ENCODE results near the gene CLDND1. TPM values are rescaled to one million over a fixed set of nuclear protein-coding genes. Genes with fewer than 3 reads are reported as not detected.

Gene CLDND1
- total RNA-seq, 2 experiments from 2014 or later: 514 to 528 TPM

DNA sequence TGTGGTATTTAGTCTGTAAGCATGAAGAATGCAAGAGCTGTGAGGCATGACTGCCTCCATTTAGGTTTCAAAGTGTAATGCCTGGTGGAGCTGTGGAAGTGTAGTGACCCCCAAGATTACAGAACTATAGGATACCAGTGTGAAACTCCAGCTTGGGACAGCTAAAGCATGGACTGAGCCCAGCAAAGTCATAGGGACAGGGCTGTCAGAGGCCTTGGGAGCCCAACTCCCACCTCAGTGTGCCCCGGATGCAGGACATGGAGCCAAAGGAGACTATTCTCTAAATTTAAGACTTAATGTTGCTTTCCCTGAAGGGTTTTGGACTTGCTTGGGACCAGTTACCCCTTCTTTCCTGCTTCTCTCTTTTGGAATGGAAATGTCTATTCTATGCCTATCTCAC lies 19.9 kb upstream of the CLDND1 start:
- Mint-ChIP-seq H3K36me3 (peaks cover 33% of the 10 kb centered on the region), H3K4me1 (peaks cover 69% of the 10 kb centered on the region), H3K9me3 (ENCODE audit: low read depth) (no peaks in the 10 kb centered on the region), H3K27ac (peak overlapping the region; percentile 65), H3K4me3 (no peak overlapping the region), H3K27me3 (no peaks in the 10 kb centered on the region)
- CTCF ChIA-PET: interaction anchor here (2.0 to 2.5 kb wide), 2 partner anchors 10 to 15 kb away, joined by 5 to 16 read pairs; no protein-coding TSS in a partner anchor
- DNase-seq (no peak), ATAC-seq (no peak)

DNA sequence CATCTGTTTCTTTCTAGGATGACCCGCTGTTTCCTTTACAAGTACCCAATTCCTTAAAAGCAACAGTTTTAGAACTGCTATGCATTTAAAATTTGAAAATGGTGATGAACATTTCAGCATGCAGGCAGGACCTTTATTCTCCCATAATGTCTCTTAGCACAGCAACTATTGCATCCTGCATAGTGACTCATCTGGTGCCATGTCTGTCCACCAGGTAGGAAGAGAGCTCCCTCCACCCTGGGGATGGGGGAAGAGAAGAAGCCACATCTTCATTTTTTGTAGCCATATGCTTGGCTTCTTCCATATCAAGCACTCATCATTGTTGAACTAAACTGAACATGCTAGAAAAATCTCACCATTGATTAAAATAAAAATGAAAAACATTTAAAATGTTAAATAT lies 19.0 kb upstream of the CLDND1 start:
- CTCF ChIA-PET: interaction anchor here (1.2 to 2.5 kb wide), 3 partner anchors 10 to 16 kb away, joined by 5 to 16 read pairs (median 8); no protein-coding TSS in a partner anchor
- Mint-ChIP-seq H3K27me3 (no peaks in the 10 kb centered on the region), H3K27ac (peak overlapping the region; percentile 95), H3K9me3 (ENCODE audit: low read depth) (no peaks in the 10 kb centered on the region), H3K4me3 (no peak overlapping the region), H3K4me1 (peaks cover 74% of the 10 kb centered on the region), H3K36me3 (peaks cover 40% of the 10 kb centered on the region)
- ATAC-seq (no peak), DNase-seq (no peak)

DNA sequence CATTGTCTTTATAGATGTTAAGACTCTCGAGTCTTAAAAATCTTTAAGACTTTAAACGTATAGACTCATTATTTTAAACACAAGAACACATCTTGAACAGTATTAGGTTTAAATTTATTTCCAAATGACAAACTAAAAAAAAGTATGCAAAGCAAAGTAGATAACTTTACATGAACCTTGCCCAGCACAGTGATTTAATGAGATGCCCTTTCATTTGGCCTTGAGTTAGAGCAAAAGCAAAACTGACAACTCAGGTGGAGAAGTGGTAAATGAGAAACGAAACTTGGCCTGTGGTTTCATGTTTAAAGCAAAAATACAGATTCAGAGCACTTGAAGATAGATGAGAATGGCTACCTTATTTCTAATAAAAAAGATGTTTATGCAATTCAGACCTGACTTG lies 17.6 kb upstream of the CLDND1 start:
- H3K4me1 Mint-ChIP-seq: peaks cover 73% of the 10 kb centered on the region
- DNase-seq (no peak), ATAC-seq (peak; percentile 53)
- peak overlapping the region; percentile 94 for H3K27ac Mint-ChIP-seq
- no peaks in the 10 kb centered on the region for H3K9me3 Mint-ChIP-seq (ENCODE audit: low read depth)
- peaks cover 43% of the 10 kb centered on the region for H3K36me3 Mint-ChIP-seq
- H3K4me3 Mint-ChIP-seq: peak overlapping the region; percentile 52
- no peaks in the 10 kb centered on the region for H3K27me3 Mint-ChIP-seq
- CTCF ChIA-PET: interaction anchor here (1.3 to 2.5 kb wide), 5 partner anchors 10 to 25 kb away, joined by 3 to 16 read pairs (median 5); no protein-coding TSS in a partner anchor

DNA sequence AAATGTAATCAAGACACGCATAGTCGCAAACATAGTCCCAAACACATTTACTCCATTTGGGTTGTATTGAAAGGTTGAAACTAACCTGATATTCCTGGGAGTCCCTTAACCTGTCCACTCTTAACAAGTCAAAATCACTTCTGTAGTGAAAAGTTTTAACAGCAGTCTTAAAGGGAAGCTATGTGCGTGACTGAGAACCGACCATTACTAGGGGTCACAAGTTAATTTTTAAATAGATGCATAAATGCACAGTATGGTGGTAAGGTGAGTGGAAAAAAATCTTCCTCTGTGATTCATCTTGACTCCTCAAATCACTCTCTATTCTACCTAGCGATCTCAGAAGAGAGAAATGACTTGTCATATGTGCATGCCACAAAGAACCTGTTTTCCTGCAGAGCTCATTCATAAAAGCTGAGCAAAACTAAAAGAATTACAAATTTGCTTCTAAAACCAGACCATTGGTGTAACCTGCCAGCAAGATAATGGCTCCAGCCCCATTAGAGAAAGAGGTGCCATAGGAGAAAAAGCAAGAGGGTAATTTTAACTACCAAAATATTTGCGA lies 13.8 kb upstream of the CLDND1 start:
- H3K4me1 Mint-ChIP-seq: peaks cover 61% of the 10 kb centered on the region
- H3K36me3 Mint-ChIP-seq: peaks cover 52% of the 10 kb centered on the region
- H3K9me3 Mint-ChIP-seq (ENCODE audit: low read depth): no peaks in the 10 kb centered on the region
- CTCF ChIA-PET: interaction anchor here (0.8 to 2.2 kb wide), 11 partner anchors 9 to 60 kb away, joined by 3 to 9 read pairs (median 4); partner anchors contain the start of gene CLDND1
- no peaks in the 10 kb centered on the region for H3K27me3 Mint-ChIP-seq
- H3K4me3 Mint-ChIP-seq: peak overlapping the region; percentile 75
- ATAC-seq: peak; percentile 72
- peak overlapping the region; percentile 93 for H3K27ac Mint-ChIP-seq
- DNase-seq: no peak

DNA sequence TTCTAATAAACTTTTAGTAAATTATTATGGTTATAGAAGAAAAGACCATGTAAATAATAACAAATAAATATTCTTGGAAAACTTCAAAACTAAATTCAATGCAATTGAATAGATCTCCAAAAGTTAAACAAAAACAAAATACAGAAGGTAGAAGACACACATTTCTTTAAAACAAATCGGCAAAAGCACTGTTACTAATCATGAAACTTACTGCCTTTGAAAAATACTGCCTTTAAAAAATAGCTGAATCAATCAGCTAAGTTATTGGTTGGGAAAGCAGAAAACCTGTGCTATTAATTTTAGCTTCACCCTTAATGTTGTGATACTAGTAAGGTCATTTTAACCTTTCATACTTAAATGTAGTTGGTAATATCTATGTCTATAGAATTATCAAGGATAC lies 12.0 kb upstream of the CLDND1 start:
- no peaks in the 10 kb centered on the region for H3K27me3 Mint-ChIP-seq
- no peaks in the 10 kb centered on the region for H3K9me3 Mint-ChIP-seq (ENCODE audit: low read depth)
- DNase-seq (no peak), ATAC-seq (no peak)
- CTCF ChIA-PET: interaction anchor here (1.5 kb wide), 1 partner anchor 12 kb away, joined by 4 read pairs; no protein-coding TSS in a partner anchor
- peaks cover 63% of the 10 kb centered on the region for H3K4me1 Mint-ChIP-seq
- H3K4me3 Mint-ChIP-seq: peak overlapping the region; percentile 70
- peak overlapping the region; percentile 81 for H3K27ac Mint-ChIP-seq
- H3K36me3 Mint-ChIP-seq: peaks cover 66% of the 10 kb centered on the region

DNA sequence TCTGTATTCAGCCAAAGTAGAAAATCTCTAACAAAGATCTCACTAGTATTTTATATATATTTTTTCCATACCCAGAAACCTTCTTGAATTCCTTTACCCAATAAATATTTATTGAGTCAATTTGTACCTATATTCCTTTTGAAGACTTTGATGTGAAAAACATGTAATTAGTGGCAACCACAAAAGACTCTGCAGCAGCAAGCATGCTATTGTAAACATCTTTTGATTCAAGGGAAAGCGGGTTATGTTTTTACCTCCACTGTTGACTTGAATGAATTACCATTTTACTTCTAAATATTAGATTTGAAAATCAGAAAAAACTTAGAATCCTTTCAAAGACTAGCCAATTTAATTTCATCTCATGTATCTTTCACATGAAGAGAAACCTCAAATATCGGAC lies 11.5 kb upstream of the CLDND1 start:
- DNase-seq (no peak), ATAC-seq (no peak)
- Mint-ChIP-seq H3K36me3 (peaks cover 67% of the 10 kb centered on the region), H3K4me1 (peaks cover 62% of the 10 kb centered on the region), H3K4me3 (peak overlapping the region; percentile 84), H3K9me3 (ENCODE audit: low read depth) (no peaks in the 10 kb centered on the region), H3K27ac (peak overlapping the region; percentile 88), H3K27me3 (no peaks in the 10 kb centered on the region)
- CTCF ChIA-PET: interaction anchor here (1.5 kb wide), 1 partner anchor 12 kb away, joined by 4 read pairs; no protein-coding TSS in a partner anchor

DNA sequence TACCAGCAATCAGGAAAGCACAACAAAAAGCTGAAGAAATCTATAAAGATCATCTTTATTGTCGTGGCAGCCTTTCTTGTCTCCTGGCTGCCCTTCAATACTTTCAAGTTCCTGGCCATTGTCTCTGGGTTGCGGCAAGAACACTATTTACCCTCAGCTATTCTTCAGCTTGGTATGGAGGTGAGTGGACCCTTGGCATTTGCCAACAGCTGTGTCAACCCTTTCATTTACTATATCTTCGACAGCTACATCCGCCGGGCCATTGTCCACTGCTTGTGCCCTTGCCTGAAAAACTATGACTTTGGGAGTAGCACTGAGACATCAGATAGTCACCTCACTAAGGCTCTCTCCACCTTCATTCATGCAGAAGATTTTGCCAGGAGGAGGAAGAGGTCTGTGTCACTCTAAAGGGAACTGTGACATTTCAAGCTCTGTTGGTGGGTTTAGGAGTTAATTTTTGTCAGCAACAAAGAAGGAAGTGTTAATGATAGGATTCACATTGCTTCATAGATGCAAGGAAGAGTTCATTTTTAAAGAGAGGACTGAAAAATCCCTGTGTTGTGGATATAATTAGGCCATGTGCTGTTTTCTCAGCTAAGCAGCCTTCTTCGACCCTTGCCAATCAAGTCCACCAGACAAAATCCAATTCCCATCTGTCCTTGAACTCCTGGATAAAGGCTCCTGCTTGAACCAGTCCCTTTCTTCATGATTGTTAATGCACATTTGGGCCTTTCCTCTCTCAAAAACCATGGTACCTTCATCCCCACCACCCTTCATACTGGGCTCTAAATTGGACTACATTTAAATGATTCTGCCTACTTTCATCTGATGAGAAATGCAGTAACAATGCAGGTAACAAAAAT lies 10.2 kb upstream of the CLDND1 start:
- ATAC-seq (peak; percentile 11), DNase-seq (no peak)
- CTCF ChIA-PET: interaction anchor here (1.0 to 2.2 kb wide), 7 partner anchors 10 to 41 kb away, joined by 3 to 9 read pairs (median 5); partner anchors contain the start of gene CLDND1
- Mint-ChIP-seq H3K36me3 (peaks cover 69% of the 10 kb centered on the region), H3K4me3 (peak overlapping the region; percentile 84), H3K27me3 (no peaks in the 10 kb centered on the region), H3K27ac (peak overlapping the region; percentile 88), H3K9me3 (ENCODE audit: low read depth) (no peaks in the 10 kb centered on the region), H3K4me1 (peaks cover 63% of the 10 kb centered on the region)

DNA sequence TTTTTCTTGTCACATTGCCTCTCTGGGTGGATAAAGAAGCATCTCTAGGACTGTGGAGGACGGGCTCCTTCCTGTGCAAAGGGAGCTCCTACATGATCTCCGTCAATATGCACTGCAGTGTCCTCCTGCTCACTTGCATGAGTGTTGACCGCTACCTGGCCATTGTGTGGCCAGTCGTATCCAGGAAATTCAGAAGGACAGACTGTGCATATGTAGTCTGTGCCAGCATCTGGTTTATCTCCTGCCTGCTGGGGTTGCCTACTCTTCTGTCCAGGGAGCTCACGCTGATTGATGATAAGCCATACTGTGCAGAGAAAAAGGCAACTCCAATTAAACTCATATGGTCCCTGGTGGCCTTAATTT lies 9.6 kb upstream of the CLDND1 start:
- CTCF ChIA-PET: interaction anchor here (1.0 to 2.2 kb wide), 6 partner anchors 9 to 42 kb away, joined by 3 to 9 read pairs (median 6); partner anchors contain the start of gene CLDND1
- H3K9me3 Mint-ChIP-seq (ENCODE audit: low read depth): no peaks in the 10 kb centered on the region
- peak overlapping the region; percentile 84 for H3K4me3 Mint-ChIP-seq
- H3K27me3 Mint-ChIP-seq: no peaks in the 10 kb centered on the region
- ATAC-seq (peak; percentile 7), DNase-seq (no peak)
- H3K27ac Mint-ChIP-seq: peak overlapping the region; percentile 88
- H3K36me3 Mint-ChIP-seq: peaks cover 72% of the 10 kb centered on the region
- H3K4me1 Mint-ChIP-seq: peaks cover 66% of the 10 kb centered on the region

DNA sequence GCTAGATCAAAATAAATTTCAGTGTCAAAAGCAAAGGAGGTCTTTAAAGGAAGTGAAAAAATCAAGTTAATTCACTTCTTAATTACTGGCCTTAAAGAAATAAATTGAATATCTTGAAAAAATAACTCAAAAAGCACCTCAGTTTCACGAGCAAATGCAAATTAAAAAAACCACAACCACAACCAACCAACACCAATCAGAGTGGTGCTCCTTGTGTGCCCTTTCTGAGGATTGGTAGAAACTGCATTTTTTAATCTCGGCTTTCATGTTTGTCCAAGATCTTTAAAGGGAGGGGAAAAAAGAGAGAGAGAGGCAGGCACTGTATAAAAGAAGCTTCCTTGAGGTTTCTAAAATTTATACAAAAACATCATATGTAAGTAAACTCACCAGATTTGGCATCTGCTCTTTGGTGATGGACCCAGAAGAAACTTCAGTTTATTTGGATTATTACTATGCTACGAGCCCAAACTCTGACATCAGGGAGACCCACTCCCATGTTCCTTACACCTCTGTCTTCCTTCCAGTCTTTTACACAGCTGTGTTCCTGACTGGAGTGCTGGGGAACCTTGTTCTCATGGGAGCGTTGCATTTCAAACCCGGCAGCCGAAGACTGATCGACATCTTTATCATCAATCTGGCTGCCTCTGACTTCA lies 9.0 kb upstream of the CLDND1 start, which contains the start of gene GPR15:
Gene GPR15, plus strand, starts transcription at position 357 of the 653 bp plus-strand sequence. Its CDS starts 56 bp downstream, at position 413.
- CTCF ChIA-PET: interaction anchor here (2.0 to 2.2 kb wide), 3 partner anchors 9 to 42 kb away, joined by 5 to 9 read pairs (median 5); partner anchors contain the start of gene CLDND1
- H3K4me3 Mint-ChIP-seq: peak within 1 kb of the TSS; percentile 84
- peak within 1 kb of the TSS; percentile 88 for H3K27ac Mint-ChIP-seq
- H3K9me3 Mint-ChIP-seq (ENCODE audit: low read depth): no peaks in the 10 kb centered on the region
- ATAC-seq (peak; percentile 18), DNase-seq (no peak)
- no peaks in the 10 kb centered on the region for H3K27me3 Mint-ChIP-seq
- peaks cover 64% of the 10 kb centered on the region for H3K4me1 Mint-ChIP-seq
- H3K36me3 Mint-ChIP-seq: peaks cover 71% of the 10 kb centered on the region

DNA sequence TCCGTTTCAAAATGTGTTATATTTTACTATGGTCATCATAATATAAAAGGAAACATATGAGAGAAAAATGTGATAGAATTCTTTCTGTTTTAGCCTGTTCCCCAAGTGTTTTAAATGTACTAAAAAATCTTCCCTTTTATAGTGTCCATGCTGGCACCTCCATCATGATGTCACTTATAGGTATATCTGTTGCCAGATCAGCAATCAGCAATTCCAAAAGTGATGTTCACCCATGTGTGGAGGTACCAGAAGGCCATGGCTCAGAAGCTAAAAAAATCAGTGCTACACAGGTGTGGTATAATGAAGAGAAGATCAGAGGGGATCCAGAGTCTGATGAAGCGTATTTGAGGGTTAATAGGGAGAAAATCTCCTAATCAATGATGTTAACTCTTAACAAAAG lies 8.0 kb upstream of the CLDND1 start:
- CTCF ChIA-PET: interaction anchor here (1.2 to 1.6 kb wide), 3 partner anchors 10 to 50 kb away, joined by 3 to 6 read pairs (median 3); no protein-coding TSS in a partner anchor
- Mint-ChIP-seq H3K27me3 (no peaks in the 10 kb centered on the region), H3K9me3 (ENCODE audit: low read depth) (no peaks in the 10 kb centered on the region), H3K36me3 (peaks cover 69% of the 10 kb centered on the region), H3K4me1 (peaks cover 64% of the 10 kb centered on the region), H3K27ac (peak overlapping the region; percentile 88), H3K4me3 (peak overlapping the region; percentile 84)
- ATAC-seq (no peak), DNase-seq (no peak)

DNA sequence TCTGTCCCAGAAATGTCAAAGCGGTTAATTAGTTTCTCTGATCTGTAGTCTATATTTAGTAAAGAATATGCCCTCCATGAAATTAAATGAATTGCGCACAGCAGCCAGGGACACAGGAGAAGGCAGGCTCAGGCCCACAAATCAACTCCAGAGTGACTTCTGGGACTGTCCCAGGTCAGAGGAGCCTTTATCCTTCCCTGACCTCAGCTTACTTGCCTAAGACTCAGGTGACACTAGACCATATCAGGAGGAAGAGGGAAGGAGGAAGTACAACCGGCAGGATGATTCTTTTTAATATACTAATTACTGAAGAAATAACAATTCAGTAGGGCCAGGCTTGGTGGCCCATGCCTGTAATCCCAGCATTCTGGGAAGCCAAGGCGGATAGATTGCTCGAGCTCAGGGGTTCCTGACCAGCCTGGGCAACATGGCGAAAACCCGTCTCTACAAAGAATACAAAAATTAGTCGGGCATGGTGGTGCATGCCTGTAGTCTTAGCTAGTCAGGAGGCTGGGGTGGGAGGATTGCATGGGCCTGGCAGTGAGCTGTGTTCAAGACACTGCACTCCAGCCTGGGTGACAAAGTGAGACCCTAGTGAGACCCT lies 7.3 kb upstream of the CLDND1 start:
- H3K36me3 Mint-ChIP-seq: peaks cover 76% of the 10 kb centered on the region
- H3K4me3 Mint-ChIP-seq: peak overlapping the region; percentile 84
- peaks cover 72% of the 10 kb centered on the region for H3K4me1 Mint-ChIP-seq

DNA sequence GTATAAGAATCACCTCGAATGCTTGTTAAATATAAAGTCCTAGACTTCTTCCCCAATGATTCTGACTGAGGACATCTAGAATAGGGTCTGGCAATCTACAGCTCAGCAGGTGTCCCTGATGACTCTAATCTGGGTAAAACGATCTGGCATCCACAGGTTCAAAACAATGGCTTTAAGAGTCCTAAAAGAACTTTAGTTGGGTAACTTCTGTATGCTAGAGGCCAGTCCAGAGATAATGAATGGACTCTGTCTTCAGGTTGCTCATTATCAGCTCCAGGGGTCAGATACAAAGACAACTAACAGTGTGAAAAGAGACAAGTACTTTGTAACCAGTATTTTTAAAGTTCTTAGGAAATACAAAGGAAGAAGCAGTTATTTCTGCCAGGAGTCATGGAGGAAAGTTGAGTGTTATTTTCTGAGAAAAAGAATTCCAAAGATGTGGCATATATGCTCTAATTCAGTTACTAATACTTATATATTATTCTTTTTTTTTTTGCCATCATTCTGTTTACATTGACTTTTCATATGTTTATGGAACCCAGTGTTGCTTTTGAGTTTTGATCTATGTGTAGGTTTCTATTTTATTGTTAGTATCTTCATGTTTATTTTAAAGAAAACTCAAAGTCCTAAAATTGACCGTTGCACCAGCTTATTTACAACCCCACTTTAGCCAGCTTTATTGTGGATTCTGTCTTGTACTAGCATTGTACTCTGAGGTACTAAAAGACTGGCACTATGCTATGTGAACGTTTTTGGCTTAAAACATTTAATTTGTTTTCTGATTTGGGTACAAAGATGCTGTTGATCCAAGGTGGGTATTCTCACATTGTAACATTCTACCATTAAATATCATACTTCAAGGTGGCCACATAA lies 6.0 kb upstream of the CLDND1 start:
- ATAC-seq (no peak), DNase-seq (no peak)
- Mint-ChIP-seq H3K36me3 (peaks cover 78% of the 10 kb centered on the region), H3K27ac (peak overlapping the region; percentile 88), H3K9me3 (ENCODE audit: low read depth) (no peaks in the 10 kb centered on the region), H3K27me3 (no peaks in the 10 kb centered on the region), H3K4me3 (peak overlapping the region; percentile 62), H3K4me1 (peaks cover 82% of the 10 kb centered on the region)
- CTCF ChIA-PET: interaction anchor here (0.6 to 1.2 kb wide), 2 partner anchors 10 to 29 kb away, joined by 3 read pairs; no protein-coding TSS in a partner anchor

More for the DNA sequence above, 7.3 kb upstream of the CLDND1 start:
- H3K9me3 Mint-ChIP-seq (ENCODE audit: low read depth): no peaks in the 10 kb centered on the region
- peak overlapping the region; percentile 88 for H3K27ac Mint-ChIP-seq
- H3K27me3 Mint-ChIP-seq: no peaks in the 10 kb centered on the region
- ATAC-seq: no peak
- no peak for DNase-seq
- CTCF ChIA-PET: interaction anchor here (1.2 to 1.6 kb wide), 3 partner anchors 11 to 51 kb away, joined by 3 to 6 read pairs (median 3); no protein-coding TSS in a partner anchor

All from activated CD8-positive, alpha-beta memory T cell treated with anti-CD3 and anti-CD28 coated beads, Interleukin-2, amount 10 ng/mL, durations not matched to agents 7 days and 5 days (primary cell).